Right lung (tissue), 10 donors: Measurements from ENCODE around the gene OR2F1. TPM values are rescaled to one million over a fixed set of nuclear protein-coding genes. Genes with fewer than 3 reads are reported as not detected.

Experiments
- DNase-seq, 2 donors: peaks; one replicate each; pipeline ENCODE4 v3.0.0-alpha.2; 2013
- long read RNA-seq, 8 donors: transcript quantifications; one replicate each; lab custom pipeline, GENCODE V29; 2026
- polyA plus RNA-seq, 5 donors: library from polyadenylated mRNA; unstranded; fragments of 120-200 nt; gene quantifications; one replicate each; pipeline versions ENCODE4 v1.2.1 to v1.2.3, GENCODE V29; 2013; ENCODE audit warnings: inconsistent platforms in 1 of 5, low replicate concordance in 1 of 5; ENCODE audit not compliant: insufficient read length in 5 of 5, insufficient read depth in 1 of 5

OR2F1 gene, protein sequence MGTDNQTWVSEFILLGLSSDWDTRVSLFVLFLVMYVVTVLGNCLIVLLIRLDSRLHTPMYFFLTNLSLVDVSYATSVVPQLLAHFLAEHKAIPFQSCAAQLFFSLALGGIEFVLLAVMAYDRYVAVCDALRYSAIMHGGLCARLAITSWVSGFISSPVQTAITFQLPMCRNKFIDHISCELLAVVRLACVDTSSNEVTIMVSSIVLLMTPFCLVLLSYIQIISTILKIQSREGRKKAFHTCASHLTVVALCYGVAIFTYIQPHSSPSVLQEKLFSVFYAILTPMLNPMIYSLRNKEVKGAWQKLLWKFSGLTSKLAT
- polyA plus RNA-seq, result under 1 TPM in 1 of 5 donors, not detected in 4; 0.08 TPM
- long read RNA-seq, donor 1, result 0 reads
- long read RNA-seq, donor 2, result 0 reads
- long read RNA-seq, donor 3, result 0 reads
- long read RNA-seq, donor 4, result 0 reads
- long read RNA-seq, donor 5, result 0 reads
- long read RNA-seq, donor 6, result 0 reads
- long read RNA-seq, donor 7, result 0 reads
- long read RNA-seq, donor 8, result 0 reads

DNA sequence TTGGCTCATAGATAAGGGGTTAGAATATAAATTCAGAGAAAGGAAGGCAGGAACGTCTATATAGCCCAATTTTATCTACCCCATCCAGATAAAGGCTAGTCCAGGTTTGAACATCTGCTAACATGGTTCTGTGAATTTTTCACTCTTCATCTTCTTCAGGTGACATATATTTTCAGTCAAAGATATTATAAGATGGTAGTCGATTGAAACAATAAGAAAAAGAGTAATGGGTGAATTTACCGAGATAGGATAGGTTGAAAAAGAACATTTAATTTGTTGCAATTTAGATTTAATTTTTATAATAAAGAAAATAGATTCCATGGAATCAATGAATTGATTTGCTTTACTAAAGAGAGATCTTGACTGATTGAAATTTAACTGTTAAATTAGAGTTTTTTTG lies at the start of gene OR2F1:
TSS of gene OR2F1 (plus strand) at position 301 of the 400 bp plus-strand sequence. CDS start 5,127 bp downstream, outside the sequence.
- DNase-seq, result no peak

GRCh38 chr7:143905509-143905908 lies 49.1 kb upstream of the OR2F1 start:
- no peak for DNase-seq

DNA sequence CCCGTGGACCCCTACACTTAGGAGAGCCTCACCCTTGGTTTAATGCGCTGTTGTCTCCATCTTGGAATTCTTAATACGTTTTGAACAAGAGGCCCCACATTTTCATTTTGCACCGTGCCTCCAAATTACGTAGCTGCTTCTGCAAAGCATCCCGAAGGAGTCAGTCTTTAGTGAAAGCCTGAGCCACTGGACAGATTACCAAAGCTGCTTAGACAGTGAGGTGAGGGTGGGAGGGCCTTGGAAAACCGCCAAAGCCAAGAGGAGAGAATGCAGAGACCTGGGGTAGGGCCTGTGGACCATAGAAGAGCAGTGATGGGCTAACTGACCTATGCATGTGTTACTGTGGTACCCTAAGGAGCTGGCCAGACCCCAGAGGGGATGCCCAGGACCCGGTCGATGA lies 48.5 kb upstream of the OR2F1 start:
- no peak for DNase-seq

- no peak for DNase-seq
Measured at GRCh38 chr7:143906895-143907294, 47.7 kb upstream of the OR2F1 start.

GRCh38 chr7:143908120-143908519 lies 46.5 kb upstream of the OR2F1 start:
- DNase-seq, result no peak

DNA sequence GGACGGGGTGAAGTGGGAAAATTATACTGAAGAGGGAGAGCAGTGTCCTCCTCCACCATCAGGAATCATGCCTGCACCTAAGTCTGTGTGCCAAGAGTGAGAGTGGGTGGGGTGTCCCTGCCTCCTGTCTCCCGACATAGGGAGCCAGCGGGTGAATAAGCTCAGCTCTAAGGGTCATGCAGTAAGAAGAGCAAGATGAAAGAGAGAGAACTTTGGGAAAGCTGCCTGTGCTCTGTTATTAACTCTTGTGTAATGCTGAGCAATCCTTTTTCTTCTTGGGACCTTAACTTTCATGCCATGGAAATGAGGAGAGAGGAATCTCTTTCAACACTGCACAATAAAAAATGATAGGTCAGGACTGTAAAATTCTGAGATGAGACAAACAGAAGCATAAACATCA lies 44.8 kb upstream of the OR2F1 start:
- DNase-seq, result no peak

DNA sequence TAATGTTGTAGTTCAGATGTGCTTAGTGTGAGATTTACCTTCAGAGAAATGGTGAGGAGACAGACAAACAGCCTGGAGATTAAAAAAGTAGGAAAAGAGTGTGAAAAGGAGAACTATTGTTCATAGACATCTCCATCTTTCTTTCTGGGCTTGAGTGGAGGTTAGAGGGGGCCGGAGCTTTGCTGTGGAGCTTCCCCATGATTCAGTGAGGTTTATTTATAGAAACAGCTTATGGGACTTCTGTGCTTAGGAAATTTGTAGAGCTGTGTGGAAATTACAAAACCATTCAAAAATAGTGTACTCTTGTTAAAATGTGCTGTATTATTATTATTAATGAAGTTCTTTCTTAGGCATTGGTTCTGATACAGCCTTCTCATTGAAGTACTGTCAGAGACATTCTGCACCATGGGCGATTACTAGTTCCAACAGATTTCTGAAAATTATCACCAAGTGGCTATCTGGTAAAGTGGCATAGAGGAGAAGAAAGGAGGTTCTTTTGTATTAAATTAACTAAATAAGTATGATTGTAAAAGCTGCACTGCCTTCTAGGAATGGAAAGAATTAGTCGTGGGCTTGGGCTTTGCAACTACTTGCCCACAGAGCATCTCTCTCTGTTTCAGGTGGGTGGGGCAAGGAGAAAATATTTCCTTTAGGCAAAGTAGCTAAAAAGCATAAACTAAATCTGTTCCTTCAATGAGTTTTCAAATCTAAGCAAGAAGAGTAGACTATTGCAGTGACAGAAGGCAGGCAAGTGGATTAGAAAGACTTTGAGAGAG lies 44.0 kb upstream of the OR2F1 start:
- DNase-seq, result no peak

DNA sequence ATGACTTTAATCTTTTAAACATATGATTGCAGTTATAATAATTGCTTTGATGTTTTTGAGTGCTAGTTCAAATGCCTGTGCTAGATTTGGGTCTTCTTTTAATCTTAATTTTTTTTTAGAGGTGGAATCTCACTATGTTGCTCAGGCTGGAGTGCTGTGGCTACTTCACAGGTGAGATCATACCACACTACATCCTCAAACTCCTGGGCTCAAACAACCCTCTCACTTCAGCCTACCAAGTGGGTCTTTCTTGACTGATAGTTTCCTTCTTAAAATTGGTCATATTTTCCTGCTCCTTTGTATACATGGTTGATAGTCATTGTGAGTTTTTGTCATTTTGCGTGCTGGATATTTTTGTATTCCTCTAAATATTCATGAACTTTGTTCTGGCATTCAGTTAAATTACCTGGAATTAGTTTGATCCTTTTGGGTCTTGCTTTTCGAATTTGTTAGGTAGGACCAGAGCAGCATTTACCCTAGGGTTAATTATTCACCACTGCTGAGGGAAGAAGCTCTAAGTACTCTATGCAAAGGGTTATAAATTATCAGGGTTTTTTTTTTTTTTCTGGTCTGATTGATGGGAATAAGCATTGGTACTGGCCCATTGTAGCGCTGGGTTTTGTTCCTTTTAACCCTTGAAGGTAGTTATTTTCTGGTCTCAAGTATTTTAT lies 40.6 kb upstream of the OR2F1 start:
- no peak for DNase-seq

- DNase-seq, result no peak
Measured at GRCh38 chr7:143914938-143915652, 39.5 kb upstream of the OR2F1 start.

DNA sequence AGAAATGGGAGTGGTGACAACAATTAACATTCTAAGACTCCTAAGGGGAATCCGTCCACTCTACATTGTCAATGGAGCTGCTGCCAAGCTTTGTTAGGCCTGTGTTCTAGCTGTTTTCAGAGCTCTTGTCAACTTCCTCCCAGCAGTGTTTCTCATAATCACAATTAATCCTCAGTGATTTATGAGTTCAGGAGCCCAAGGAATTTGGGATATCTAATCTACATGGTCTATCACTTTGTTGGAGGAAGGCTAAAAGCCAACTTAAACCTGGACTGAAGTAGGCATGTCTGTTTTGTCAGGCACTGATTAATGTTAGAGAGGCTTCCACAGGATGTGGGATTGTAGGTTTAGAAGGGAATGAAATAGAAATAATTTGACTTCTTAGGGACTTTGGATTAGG lies 29.8 kb upstream of the OR2F1 start:
- no peak for DNase-seq

- DNase-seq, result no peak
Measured at GRCh38 chr7:143929224-143929920, 25.3 kb upstream of the OR2F1 start.

DNA sequence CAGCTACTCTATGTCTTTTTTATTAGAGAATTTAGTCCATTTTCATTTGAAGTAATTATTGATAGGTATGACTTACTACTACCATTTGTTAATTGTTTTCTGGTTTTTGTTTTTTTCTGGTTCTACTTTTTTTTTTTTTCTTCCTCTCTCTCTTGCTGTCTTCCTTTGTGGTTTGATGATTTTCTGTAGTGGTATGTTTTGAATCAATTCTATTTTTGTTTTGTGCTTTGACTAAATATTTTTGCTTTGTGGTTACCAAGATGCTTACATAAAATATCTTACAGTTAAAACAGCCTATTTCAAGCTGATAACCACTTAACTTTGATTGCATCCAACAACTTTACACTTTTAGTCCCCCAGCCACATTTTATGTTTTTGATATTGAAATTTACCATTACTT lies 22.9 kb upstream of the OR2F1 start:
- no peak for DNase-seq

- no peak for DNase-seq
Measured at GRCh38 chr7:143934526-143935325, 19.9 kb upstream of the OR2F1 start, which contains the start of gene OR2F2. OR2F2 (plus strand) TSS chr7:143935233; CDS start chr7:143935233, 0 bp downstream.

DNA sequence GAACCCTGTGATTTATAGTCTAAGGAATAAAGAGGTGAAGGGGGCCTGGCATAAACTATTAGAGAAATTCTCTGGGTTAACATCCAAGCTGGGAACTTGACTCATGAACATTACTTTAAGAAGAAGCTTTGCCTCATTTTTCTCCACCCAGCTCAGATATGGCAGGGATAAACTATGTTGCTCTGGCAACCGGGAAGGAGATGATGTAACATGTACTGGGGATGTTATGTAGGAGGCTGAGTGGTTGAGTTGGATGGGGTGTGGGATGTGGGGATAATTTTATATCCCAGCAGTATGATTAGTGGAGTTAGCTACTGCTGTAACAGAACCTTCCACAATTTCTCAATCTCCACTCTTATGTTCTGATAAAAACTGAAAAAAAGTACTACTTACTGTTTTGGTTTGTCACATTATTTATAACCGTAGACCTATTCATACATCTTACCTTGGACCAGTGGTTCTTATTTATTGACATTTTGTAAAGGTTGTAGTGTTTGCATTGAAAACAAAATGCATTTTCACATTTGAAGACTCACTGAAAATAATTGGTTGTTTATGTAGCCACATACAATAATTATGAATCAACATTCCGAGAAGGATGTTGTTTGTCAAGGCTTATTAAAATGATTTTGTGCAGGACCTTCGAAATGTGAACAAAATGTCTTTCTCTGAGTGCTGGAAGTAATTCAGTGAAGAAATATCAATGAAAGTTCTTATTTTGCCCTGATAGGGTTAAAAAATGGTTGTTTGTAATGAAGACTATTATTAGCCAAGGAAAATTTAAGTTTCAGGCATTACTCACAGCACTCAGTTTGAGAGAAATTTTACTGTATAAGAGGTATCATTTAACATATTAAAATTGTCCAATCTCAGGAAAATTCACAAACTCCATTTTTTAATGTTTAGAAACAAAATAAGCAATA lies 18.3 kb upstream of the OR2F1 start:
- DNase-seq, result no peak

DNA sequence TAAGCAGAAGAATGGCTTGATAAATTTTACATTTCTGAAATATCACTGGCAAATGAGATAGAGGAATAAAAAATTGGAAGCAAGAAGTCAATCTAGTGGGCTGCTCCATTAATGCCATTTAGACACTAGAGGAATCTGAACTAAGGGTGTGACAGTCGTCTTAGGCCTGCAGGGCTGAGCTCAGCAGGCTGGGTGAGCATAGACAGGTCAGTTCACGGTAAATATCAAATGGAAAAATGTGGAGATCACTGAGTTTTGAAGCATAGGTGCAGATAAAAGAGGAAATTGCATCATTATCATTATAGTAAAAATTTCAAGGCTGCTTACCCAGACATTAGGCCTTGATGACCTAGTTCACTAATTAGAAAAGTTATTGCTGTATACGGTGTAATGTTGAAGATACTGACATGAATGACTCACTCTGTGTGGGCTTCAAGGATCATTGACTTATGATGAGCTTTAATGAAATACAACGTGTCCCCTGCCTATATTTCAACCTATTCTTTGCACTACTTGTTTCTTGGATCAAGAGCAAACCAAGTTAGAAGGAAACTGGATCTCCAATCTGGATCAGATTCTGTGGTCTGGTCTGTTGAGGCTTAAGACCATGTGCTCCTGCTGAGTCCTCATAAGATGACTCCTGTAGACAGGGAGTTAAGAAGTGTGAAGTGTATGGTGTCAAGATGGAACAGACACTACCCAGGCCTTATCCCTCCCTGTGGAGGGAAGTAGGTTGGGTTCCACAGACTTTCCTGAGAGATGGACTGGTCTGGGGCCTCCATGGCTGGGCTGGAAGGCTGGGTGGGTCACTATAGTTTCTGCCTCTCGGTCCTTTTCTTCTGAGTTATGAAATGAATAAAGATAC lies 16.0 kb upstream of the OR2F1 start:
- DNase-seq, result no peak

DNA sequence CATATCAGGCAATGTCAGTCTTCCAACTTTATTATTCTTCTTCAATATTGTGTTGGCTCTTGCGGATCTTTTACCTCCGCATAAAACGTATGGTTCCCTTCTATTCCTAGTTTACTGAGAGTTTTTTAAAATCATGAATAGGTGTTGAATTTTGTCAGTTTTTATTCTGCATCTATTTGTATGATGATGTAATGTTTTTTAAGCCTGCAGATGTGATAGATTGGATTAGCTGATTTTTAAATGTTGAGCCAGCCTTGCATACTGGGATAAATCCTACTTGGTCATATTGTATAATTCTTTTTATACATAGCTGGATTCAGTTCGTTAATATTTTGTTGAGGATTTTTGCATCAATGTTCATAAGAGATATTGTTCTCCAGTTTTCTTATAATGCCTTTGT lies 9.2 kb upstream of the OR2F1 start:
- no peak for DNase-seq

DNA sequence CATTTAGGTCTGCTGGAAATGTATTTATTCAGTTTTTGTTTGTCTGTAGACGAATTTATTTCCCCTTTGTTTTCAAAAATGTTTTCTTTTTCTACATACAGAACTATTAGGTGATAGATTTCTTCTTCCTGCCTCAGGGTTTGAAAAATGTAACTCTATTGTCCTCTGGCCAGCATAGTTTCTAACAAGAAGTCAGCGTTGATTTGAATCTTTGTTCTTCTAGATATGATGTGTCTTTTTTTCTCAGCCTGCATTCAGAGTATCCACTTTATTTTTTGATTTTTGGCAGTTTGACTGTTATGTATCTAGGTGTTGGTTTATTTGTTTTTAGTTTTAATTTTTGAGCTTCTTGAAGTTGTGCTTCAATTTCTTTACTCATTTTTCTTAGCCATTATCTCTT lies 7.5 kb upstream of the OR2F1 start:
- DNase-seq, result no peak

- DNase-seq, result no peak
Measured at GRCh38 chr7:143948733-143949132, 5.9 kb upstream of the OR2F1 start.
